ENCODE measurements around the gene KCTD11.

The KCTD11 gene

GRCh38 chr17:7324438-7324779 is 27.6 kb upstream of the KCTD11 start:
- no peak for DNase-seq (ENCODE audit: low read depth)
- no peak overlapping the region for H3K4me3 ChIP-seq (ENCODE audit: low read length)
- no peak for TF ChIP-seq CTCF (IDR thresholded peaks at IDR 0.05; ENCODE audit: insufficient read depth, low read depth, low read length, missing control alignments)

DNA sequence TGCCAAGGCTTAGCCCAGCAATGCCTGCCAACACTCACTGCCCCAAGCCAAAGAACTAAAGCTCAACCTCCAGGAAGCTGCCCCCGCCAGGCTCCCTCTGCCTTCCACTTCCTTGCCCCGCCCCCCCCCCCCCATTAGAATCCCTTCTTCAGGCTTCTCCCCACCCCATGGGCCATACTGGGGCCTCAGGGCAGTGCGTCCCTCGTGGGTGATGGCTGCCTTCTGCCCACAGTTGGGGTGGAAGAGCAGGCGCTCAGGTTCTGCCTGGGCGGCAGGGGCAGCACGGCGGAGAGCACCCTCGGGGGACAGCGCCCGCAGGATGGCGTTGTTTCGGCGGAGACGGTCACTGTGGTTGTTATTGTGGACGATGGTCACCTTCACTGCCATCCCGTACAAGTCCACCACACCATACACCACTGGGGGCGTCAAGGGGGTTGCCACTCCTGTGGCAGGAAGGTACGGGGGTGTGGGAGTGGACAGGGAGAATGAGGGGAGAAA is 26.9 kb upstream of the KCTD11 start:
- no peak overlapping the region for H3K4me3 ChIP-seq (ENCODE audit: low read length)
- no peak for TF ChIP-seq CTCF (IDR thresholded peaks at IDR 0.05; ENCODE audit: insufficient read depth, low read depth, low read length, missing control alignments)

GRCh38 chr17:7326186-7326585 is 25.8 kb upstream of the KCTD11 start:
- DNase-seq (ENCODE audit: low read depth), result no peak
- no peak for TF ChIP-seq CTCF (IDR thresholded peaks at IDR 0.05; ENCODE audit: insufficient read depth, low read depth, low read length, missing control alignments)
- no peak overlapping the region for H3K4me3 ChIP-seq (ENCODE audit: low read length)

More for the DNA sequence above, 26.9 kb upstream of the KCTD11 start:
- DNase-seq (ENCODE audit: low read depth), result no peak

DNA sequence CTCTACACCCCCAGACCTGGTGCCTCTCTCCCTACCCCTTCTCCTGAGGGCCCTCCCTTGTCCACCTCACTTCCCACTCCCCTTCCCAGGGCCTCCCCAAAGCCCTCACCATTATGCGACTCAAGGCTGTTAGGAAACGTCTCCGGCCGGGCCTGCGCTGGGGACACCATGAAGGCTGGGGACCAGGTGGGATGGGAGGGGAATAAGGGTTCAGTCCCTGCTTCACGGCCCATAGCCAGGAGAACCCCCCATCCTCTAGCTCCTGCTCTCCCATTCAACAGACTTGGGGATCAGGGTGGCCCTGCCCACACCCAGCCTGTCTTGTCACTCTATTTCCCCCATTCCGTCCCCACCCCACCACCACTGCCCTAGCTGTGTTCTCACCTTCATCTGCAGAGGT is 24.9 kb upstream of the KCTD11 start:
- DNase-seq (ENCODE audit: low read depth), result no peak
- TF ChIP-seq CTCF (IDR thresholded peaks at IDR 0.05; ENCODE audit: insufficient read depth, low read depth, low read length, missing control alignments), result no peak
- no peak overlapping the region for H3K4me3 ChIP-seq (ENCODE audit: low read length)

DNA sequence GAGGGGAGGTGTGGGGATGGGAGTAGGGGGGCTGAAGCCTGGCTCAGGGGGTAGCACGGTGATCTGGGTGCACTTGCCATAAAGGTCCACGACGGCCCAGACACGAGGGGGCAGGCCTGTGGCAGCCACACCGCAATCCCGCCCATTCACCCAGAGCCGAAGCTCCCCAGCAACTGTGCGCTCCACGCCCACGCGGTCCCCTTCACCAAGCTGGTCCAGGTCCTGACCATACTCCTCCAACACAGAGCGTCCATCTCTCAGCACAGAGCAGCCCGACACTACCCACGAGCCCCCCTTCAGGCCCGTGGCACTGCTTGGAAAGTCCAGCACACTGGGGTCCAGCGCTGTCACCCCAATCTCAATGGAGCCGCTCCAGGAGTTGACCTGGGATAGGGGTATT is 24.5 kb upstream of the KCTD11 start:
- no peak overlapping the region for H3K4me3 ChIP-seq (ENCODE audit: low read length)
- TF ChIP-seq CTCF (IDR thresholded peaks at IDR 0.05; ENCODE audit: insufficient read depth, low read depth, low read length, missing control alignments), result no peak
- DNase-seq (ENCODE audit: low read depth), result no peak

- no peak for TF ChIP-seq CTCF (IDR thresholded peaks at IDR 0.05; ENCODE audit: insufficient read depth, low read depth, low read length, missing control alignments)
- H3K4me3 ChIP-seq (ENCODE audit: low read length), result no peak overlapping the region
Observed at GRCh38 chr17:7328009-7328408, 24.0 kb upstream of the KCTD11 start.

DNA sequence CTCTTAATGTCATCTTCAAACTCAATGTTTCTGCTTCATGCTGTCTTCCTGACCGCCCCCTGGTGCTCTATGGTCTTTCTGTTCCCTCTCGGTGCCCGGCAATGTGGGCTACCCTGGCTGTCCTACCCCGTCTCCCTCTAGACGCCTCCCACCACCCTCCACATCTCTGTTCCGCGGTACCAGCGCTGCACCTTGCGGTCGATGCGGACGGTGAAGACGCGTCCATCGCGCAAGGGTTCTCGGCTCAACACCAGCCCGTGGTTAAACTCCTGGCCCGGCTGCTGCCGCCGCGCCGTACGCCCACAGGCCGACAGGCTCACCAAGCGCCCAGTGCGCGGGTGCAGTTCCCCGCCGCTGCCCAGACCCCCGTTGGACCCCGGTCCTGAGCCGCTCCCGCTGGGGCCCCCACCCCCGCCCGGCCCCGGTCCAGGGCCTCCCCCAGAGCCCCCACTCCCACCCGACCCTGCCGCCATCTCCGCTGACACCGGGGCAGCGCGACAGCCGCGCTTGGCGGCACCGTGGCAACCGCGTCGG is 23.1 kb upstream of the KCTD11 start, which contains the start of gene NEURL4:
Gene NEURL4, minus strand, starts transcription at position 496 of the 534 bp plus-strand sequence. Its CDS starts 23 bp downstream, at position 473.
- H3K4me3 ChIP-seq (ENCODE audit: low read length), result peak within 1 kb of the TSS; percentile 91
- no peak for TF ChIP-seq CTCF (IDR thresholded peaks at IDR 0.05; ENCODE audit: insufficient read depth, low read depth, low read length, missing control alignments)
- DNase-seq (ENCODE audit: low read depth), result peak; percentile 43

More at GRCh38 chr17:7328009-7328408, 24.0 kb upstream of the KCTD11 start:
- no peak for DNase-seq (ENCODE audit: low read depth)

Data from epithelial cell of esophagus (primary cell).